HepG2 (cell line): Measurements from ENCODE around the gene KCNH6. TPM values are rescaled to one million over a fixed set of nuclear protein-coding genes. Genes with fewer than 3 reads are reported as not detected.

Experiments used
- ARNT ChIP-seq: fragments of 450-650 bp; IDR thresholded peaks from 2 replicates; pipeline ENCODE4 v1.6.1; 2017
- CTCF ChIP-seq: sonication (generic); formaldehyde crosslinking; IDR thresholded peaks from 2 replicates; pipeline ENCODE4 v1.5.0; 2020; ENCODE audit warnings: mild to moderate bottlenecking, missing genetic modification reagents, moderate library complexity
- GPN1 ChIP-seq: sonication (generic); formaldehyde crosslinking; IDR thresholded peaks from 2 replicates; pipeline ENCODE4 v1.5.1; 2020; ENCODE audit warnings: missing genetic modification reagents, borderline replicate concordance
- HDAC2 ChIP-seq: sonication (generic); formaldehyde crosslinking; IDR thresholded peaks from 2 replicates; pipeline ENCODE4 v1.4.0; 2020; ENCODE audit warnings: missing genetic modification reagents
- HOXA5 ChIP-seq: sonication (generic); formaldehyde crosslinking; IDR thresholded peaks from 2 replicates; pipeline ENCODE4 v1.4.0; 2020; ENCODE audit warnings: missing genetic modification reagents
- MATR3 ChIP-seq: sonication (generic); formaldehyde crosslinking; IDR thresholded peaks from 2 replicates; pipeline ENCODE4 v1.4.0; 2020; ENCODE audit warnings: missing genetic modification reagents
- MED13 ChIP-seq: sonication (generic); formaldehyde crosslinking; IDR thresholded peaks from 2 replicates; pipeline ENCODE4 v1.5.0; 2020; ENCODE audit warnings: missing genetic modification reagents
- MXD4 ChIP-seq: IDR thresholded peaks from 2 replicates; pipeline ENCODE4 v1.6.1; 2016; ENCODE audit warnings: mild to moderate bottlenecking, missing biosample characterization, missing genetic modification reagents
- PHB2 ChIP-seq: fragments of 450-650 bp; IDR thresholded peaks from 2 replicates; pipeline ENCODE4 v1.6.1; 2018; ENCODE audit not compliant: partially characterized antibody
- SKIL ChIP-seq: sonication (generic); formaldehyde crosslinking; IDR thresholded peaks from 2 replicates; pipeline ENCODE4 v1.8.0; 2022; ENCODE audit warnings: missing genetic modification reagents, mild to moderate bottlenecking, moderate library complexity, borderline replicate concordance
- SP5 ChIP-seq: IDR thresholded peaks from 2 replicates; pipeline ENCODE4 v1.6.1; 2016; ENCODE audit warnings: low read depth, borderline replicate concordance
- TCF7 ChIP-seq: sonication (generic); IDR thresholded peaks from 2 replicates; pipeline ENCODE4 v1.6.1; 2016; ENCODE audit warnings: antibody characterized with exemption, low read depth
- TFE3 ChIP-seq: IDR thresholded peaks from 2 replicates; pipeline ENCODE4 v1.6.1; 2016
- TGIF2 ChIP-seq: IDR thresholded peaks from 2 replicates; pipeline ENCODE4 v1.6.1; 2016; ENCODE audit warnings: control low read depth, missing compliant biosample characterization
- XBP1 ChIP-seq: sonication (generic); formaldehyde crosslinking; IDR thresholded peaks from 2 replicates; pipeline ENCODE4 v1.5.0; 2020; ENCODE audit warnings: missing genetic modification reagents
- ZBTB38 ChIP-seq: sonication (generic); formaldehyde crosslinking; IDR thresholded peaks from 2 replicates; pipeline ENCODE4 v1.5.1; 2020; ENCODE audit warnings: mild to moderate bottlenecking, missing genetic modification reagents
- ZNF317 ChIP-seq: sonication (generic); formaldehyde crosslinking; IDR thresholded peaks from 2 replicates; pipeline ENCODE4 v1.5.0; 2020; ENCODE audit warnings: mild to moderate bottlenecking, missing genetic modification reagents
- ZNF530 ChIP-seq: sonication (generic); formaldehyde crosslinking; IDR thresholded peaks from 2 replicates; pipeline ENCODE4 v1.5.0; 2020; ENCODE audit warnings: low read depth, mild to moderate bottlenecking, missing genetic modification reagents
- ZNF580 ChIP-seq: IDR thresholded peaks from 2 replicates; pipeline ENCODE4 v1.6.1; 2016; ENCODE audit warnings: low read depth, borderline replicate concordance
- ZNF770 ChIP-seq: sonication (generic); formaldehyde crosslinking; IDR thresholded peaks from 2 replicates; pipeline ENCODE4 v1.5.0; 2020; ENCODE audit warnings: mild to moderate bottlenecking, missing genetic modification reagents
- ZNF792 ChIP-seq: IDR thresholded peaks from 2 replicates; pipeline ENCODE4 v1.6.1; 2016
- polyA plus RNA-seq, 8 experiments: library from polyadenylated mRNA; depleted of rRNA in 3 of 8; stranded (reverse) in 7 of 8; unstranded in 1 of 8; fragments of >200 nt; fragmentation: Illumina TruSeq in 4 of 8; extraction: Trizol in 4 of 8; gene quantifications; 2 replicates each; pipeline versions ENCODE4 v1.2.1 to v1.2.3, GENCODE V29; 2011 to 2016; ENCODE audit warnings: low read depth in 4 of 8, missing spikeins in 1 of 8, mixed read lengths in 1 of 8; ENCODE audit not compliant: insufficient read depth in 1 of 8
- total RNA-seq, 5 experiments: library from RNA; depleted of rRNA; stranded (reverse); fragments of >200 nt; fragmentation: Illumina TruSeq; extraction: Trizol; gene quantifications; 2 replicates each; pipeline ENCODE4 v1.2.3, GENCODE V29; 2016; ENCODE audit warnings: low read depth in 1 of 5

Gene KCNH6
- total and polyA plus RNA-seq, 2 of the 13 experiments (the other 11 are each of a cell fraction or from before 2014, with no cell fraction given), result 0.05 to 0.18 TPM

GRCh38 chr17:63519972-63520882 lies 2.9 kb upstream of the KCNH6 start (continued):
- 0 out of 2 replicates have a peak, but pooled peaks have one; percentile 73 for TF ChIP-seq ZNF317 (CRISPR knock-in tag)
- no peak for TF ChIP-seq CTCF (CRISPR knock-in tag)
- TF ChIP-seq HDAC2 (CRISPR knock-in tag), result peak; percentile 95
- TF ChIP-seq ZNF792 (CRISPR knock-in tag), result peak; percentile 96
- 0 out of 2 replicates have a peak, but pooled peaks have one; percentile 17 for TF ChIP-seq ZNF770 (CRISPR knock-in tag)
- no peak for TF ChIP-seq GPN1 (CRISPR knock-in tag)
- no peak for TF ChIP-seq ZBTB38 (CRISPR knock-in tag)
- TF ChIP-seq TCF7, result no peak
- no peak for TF ChIP-seq PHB2
- peak; percentile 88 for TF ChIP-seq SP5 (CRISPR knock-in tag)
- no peak for TF ChIP-seq MATR3 (CRISPR knock-in tag)
- TF ChIP-seq HOXA5 (CRISPR knock-in tag), result peak; percentile 87
- no peak for TF ChIP-seq ZNF580 (CRISPR knock-in tag)
- TF ChIP-seq SKIL (CRISPR knock-in tag), result peak; percentile 77; the same call in 1 of the 2 replicates
- TF ChIP-seq XBP1, result no peak
- peak; percentile 77; the same call in 1 of the 2 replicates for TF ChIP-seq MXD4 (CRISPR knock-in tag)
- TF ChIP-seq TGIF2 (CRISPR knock-in tag), result peak; percentile 51; the same call in 1 of the 2 replicates
- TF ChIP-seq TFE3 (CRISPR knock-in tag), result peak; percentile 70; the same call in 1 of the 2 replicates
- no peak for TF ChIP-seq MED13 (CRISPR knock-in tag)
- no peak for TF ChIP-seq ARNT
- TF ChIP-seq ZNF530 (CRISPR knock-in tag), result no peak
